HG02938 (cell line): ENCODE data around the gene RNF150.
"Not testable (repeated sequence)": the region's sequence is repeated elsewhere in the genome, so short reads cannot be mapped to it uniquely, and the experiment has no call there.

Experiments used
- ATAC-seq: cut with Tn5 transposase; IDR thresholded peaks from one replicate; pipeline ENCODE4 v1.9.1; 2021; ENCODE audit warnings: mild to moderate bottlenecking, moderate library complexity; ENCODE audit not compliant: unreplicated experiment

RNF150 gene

DNA sequence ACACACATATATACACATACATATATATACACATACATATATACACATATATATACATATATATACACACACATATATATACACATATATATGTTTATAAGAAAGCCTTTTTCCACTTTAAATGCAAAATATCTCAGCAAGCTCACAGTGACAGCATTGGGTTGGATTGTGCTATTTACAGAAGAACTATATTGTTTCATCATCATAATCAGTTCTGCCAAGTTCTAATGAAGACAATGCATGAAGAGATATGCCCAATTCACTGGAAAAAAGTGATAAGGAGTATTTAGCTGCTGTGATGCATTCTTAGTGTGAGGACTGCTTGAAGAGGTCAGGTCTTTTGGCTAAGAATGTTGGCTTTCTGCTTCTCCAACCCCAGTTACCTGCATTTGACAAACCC, 54.4 kb downstream of the RNF150 start:
- no peak for ATAC-seq

DNA sequence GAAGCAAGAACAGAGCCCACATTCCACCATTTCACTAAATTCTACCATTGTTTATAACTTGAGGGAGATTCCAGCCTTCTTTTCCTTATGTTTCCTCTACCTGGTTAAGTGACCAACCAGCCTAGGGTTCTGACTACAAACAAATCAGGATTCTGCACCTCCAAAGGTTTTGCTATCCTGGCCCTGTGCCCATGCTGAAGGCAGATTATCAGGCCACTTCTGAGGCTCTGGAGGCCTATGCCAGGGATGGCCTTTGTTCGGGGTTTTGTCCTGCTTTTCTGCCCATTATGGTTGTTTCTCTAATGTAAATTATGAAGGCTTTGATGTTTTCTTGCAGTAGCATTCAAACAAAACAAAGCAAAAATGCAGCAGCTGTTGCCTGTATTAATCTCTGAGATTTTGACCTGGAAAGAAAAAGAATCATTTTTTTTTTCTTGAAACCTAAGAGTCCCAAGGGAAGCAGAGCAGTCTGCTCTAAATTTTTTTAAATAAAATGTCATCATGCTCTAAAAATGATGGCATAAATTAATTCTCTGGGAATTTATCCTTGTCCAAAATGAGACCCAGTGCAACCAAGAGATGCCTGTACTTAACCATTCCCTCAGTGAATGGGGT, 55.6 kb downstream of the RNF150 start:
- ATAC-seq = no peak

DNA sequence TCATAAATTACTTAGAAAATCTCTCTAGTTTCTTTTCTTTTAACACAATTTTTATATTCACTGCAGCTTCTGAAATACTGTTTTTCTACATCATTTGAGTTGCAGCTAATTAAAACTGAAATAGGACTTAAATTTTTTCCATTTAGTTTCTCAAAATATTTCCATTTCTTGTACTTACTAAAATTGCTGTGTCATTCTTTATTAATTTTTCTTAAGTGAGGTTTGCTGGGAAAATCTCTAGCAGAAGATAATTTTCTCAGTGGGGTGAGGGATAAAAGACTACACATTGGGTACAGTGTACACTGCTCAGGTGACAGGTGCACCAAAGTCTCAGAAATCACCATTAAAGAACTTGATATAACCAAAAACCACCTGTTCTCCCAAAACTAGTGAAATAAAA, 57.7 kb downstream of the RNF150 start:
- ATAC-seq = no peak

DNA sequence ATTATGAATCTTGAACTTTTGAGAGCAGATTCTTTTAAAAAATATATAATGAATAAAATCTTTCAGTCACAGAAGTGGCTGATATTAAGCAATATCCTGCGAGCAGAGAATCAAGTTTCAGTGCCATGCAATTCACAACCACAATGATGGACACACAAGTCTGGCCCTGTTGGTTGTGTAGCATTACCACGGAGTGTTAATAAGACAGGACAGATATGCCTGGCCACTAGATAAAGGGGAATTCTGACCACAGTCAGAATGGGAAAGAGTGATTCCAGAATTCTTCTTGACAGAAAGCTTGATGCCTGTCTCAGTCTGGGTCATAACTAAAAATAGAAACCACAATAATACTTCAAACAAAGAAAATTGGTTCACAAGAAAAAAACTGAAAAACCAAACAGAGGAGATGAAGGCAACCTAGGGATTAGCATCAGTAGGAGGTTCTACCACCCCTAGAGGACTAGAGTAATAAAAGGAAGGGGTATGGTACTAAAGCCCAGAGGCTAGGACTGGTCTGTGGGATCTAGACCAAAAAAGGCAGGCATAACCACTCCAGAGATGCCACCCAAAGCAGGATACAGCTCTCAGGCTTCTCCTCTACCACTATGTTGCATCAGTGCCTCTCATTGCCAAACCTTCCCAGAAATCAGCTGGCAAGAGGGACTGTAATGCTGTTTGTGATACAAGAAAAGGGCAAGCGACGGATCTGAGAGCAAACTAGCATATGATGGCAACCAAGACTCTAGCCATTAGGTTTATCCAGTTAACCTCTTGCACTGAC, 59.0 kb downstream of the RNF150 start:
- no peak for ATAC-seq

DNA sequence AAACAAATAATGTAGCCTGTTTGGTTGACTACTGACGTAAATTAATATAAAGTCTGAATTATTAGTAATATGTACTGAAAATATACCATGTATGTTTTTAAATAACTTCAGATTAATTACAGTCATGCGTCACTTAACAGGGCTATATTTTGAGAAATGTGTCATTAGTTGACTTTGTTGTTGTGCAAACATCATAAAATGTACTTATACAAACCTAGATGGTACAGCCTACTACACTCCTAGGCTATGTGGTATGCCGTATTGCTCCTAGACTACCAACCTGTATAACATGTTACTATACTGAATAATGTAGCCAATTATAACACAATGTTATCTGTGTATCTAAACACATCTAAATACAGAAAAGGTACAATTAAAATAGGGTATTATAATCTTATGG, 66.6 kb downstream of the RNF150 start:
- ATAC-seq = no peak

DNA sequence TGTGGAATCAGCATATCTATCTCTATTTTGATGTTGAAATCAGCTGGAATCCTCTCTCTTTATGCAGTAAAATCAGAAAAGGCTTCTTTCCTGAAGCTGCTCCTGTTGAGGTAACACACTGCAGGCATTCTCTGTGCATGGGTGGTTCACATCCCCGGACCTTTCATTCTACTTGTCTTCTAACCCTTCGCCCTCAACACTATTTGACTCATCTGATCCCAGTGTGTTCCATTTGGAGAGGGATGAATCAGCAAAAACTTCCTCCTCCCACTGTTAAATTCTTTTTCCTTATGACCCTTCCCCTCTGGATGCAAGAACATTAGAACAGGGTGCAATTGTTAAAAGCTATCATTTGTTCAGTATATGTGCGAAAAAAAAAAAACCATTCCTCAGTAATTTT, 67.4 kb downstream of the RNF150 start:
- no peak for ATAC-seq

DNA sequence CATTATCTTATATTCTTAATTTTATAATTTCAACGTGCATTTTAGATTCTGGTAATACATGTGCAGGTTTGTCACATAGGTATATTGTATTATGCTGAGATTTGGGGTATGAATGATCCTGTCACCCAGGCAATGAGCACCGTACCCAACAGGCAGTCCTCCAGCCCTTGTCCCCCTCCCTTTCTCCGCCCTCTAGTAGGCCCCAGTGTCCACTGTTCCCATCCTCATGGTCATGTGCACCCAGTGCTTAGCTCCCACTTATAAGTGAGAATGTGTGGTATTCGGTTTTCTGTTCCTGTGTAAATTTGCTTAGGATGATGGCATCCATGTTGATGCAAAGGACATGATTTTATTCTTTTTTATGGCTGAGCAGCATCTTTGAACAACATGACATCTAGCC, 70.6 kb downstream of the RNF150 start:
- no peak for ATAC-seq

DNA sequence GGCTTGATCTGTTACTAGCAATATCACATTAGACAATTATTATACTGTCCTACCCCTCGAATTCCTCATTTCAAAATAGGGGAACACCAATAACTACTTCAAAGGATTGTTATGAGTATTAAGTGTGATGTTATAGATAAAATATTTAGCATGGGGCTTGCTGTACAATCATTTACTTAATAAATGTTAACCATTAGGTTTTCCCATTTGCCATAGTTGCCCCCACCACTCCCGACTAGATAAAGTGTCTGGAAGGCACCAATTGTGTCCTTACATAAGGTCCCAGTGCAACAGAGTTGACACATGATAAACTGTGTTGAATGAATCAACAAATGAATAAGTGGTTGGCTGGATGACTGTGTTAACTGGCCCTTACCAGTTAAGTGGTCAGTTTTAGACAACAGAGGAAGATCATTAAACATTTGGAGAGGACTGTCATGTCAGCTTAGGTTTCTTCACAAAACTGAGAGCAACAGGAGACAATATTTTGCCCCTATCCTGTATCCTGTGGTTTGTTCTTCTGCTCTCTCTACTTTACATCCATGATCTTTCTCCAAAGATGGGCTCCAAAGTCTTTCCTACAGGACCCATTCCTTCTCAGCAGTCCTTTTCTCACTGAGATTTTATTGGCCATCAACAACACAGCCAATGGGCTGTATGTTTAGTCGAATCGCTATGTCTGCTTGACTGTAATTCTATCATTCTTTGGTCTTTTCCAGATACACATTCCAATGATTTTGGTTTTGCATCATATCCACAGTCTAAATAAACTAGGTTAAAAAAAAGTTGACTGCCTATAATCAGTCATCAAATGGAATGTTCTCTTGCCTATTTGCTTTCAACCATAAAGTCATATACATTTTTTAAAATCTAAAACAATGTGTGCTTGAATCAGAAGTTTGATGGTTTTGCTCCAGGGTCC, 74.4 kb downstream of the RNF150 start:
- no peak for ATAC-seq

DNA sequence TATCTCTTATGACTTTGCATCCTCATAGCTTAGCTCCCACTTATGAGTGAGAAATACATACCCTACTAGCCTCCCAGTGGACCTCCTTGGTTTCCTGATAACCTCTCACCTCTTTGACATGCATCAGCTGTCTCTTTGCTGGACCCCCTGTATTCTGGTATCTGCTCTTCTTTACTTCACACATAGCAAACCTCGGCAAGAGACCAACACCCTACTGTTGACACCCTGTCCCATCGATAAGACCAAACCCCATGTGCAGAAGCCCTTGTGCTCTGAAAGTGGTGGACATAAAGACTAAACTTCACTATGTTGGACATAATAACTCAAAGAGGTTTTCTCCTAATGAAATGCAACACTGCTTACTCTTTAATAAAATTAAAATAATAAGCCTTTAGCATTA, 75.7 kb downstream of the RNF150 start:
- no peak for ATAC-seq

DNA sequence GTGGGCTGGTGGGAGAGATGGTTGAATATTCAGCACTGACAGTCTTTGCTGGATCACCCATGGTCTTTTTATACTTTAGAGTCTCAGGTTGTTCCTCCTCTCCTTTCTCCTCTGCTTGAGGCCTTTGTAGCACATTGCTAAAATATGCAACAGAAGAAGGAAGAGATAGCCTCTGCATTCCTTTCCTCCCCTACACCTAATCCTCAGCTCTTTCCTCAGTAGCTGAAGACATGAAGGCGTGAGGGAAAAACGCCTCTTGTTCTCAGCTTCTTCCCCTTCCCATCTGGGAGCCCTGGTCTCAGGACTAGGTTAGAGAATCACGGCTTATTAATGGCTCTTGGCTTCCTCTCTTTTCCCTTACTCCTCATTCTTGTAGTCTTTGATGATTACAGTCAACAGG, 76.8 kb downstream of the RNF150 start:
- no peak for ATAC-seq

DNA sequence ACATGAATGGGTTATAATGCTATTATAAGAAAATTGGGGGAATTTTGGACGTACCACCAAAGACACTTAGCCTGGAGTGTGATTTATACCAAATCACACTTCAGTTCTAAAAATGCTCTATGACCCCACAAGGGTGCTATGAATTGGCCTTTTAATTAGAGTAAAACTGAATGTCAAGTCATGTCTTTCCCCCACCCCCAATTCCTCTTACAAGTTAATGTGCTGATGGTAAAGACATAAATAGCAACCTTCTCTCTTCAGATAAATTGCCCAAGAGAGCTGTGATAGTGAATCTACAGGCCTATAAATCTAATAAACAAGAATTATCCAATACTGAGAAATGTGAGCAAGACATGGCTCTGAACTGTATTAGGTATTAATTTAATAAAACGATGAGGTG, 78.8 kb downstream of the RNF150 start:
- no peak for ATAC-seq

DNA sequence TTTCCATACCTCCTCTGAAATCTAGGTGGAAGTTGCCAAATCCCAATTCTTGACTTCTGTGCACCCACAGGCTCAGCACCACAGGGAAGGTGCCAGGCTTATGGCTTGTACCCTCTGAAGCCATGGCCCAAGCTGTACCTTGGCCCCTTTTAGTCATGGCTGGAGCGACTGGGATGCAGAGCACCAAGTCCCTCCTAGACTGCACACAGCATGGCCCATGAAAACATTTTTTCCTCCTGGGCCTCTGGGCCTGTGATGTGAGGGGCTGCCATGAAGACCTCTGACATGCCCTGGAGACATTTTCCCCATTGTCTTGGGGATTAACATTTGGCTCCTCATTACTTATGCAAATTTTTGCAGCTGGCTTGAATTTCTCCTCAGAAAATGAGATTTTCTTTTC, 82.3 kb downstream of the RNF150 start:
- ATAC-seq = not testable (repeated sequence)

DNA sequence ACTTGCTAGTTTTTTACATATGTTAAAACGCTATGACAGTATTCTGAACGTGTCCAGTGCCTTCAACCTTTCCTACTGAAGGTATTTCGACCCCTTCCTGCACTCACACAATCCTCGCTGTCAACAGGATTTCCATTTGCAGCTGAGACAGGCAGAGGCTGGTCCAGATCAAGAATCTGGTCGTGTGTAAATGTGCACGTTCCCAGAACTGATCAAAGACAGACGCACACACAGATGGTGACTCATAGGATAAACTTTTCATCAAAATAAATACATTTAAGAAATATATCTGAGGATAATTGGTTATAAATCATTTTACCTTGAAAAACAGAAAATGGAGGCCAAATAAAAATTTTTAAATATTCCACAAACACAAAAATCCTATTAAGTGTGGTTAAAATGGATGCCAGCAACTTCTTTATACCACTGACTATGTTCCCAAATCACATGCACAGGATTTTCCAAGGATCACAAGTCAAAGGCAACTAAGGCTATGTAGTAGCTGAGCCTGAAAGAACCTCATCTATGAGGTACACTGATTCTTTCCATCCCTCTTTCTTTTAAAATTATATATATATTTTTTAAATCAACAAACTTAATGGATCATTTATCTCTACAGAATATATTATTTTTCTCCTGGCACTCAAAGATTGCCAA, 85.9 kb downstream of the RNF150 start:
- ATAC-seq = no peak

DNA sequence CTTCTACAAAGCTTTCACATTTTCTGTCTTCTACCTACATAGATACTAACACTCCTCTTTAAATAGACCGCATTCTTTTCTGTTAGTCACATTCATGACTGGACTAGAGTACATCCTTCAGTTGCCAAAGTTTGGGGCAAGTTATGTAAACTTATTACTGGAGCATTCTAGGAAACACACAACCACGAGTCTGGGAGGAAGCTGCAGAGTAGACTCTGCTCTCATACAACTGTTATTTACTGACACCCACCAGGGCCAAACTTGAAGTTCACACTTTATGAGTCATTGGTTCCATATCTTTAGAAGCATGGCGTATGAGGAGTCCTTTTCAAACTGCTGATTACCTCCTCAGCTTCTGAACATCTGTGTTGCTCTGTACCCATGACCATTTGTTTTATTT, 87.0 kb downstream of the RNF150 start:
- no peak for ATAC-seq

DNA sequence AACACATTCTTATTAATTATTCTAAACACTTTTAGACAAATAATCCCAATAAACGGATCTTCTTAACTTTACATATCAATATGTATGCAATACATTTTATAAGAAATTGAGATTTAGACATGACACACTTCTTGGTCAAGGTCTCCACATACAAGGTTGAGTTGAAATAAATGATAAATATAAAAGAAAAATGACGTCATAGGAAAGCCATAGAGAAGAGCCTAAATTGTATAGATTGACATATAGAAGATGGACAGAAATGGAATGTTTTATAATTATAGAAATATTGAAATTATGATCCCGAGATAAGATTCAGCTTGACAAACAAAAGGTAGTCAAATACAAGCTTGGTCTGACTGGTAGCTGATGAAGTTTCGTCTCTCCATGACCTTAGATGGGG, 87.4 kb downstream of the RNF150 start:
- no peak for ATAC-seq

DNA sequence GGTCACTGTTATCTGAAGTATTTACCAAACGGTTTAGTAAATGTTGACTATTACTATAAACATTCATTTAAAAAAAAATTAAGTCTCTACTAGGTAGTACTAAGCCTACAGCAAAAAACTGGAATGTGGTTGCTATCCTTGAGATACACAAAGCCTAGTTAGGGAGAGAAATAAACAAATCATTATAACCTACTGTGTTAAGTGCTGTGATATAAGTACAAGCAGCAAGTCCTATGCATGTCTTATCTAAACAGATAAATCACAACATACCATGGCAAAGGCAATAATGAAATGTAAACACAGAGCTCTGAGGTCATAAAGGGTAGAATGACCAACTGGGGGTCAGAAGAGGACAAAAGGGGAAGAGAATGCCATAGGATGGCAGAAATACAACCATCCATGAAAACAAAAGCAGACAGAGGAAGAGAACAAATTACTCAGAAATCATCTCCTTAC, 92.2 kb downstream of the RNF150 start:
- no peak for ATAC-seq

DNA sequence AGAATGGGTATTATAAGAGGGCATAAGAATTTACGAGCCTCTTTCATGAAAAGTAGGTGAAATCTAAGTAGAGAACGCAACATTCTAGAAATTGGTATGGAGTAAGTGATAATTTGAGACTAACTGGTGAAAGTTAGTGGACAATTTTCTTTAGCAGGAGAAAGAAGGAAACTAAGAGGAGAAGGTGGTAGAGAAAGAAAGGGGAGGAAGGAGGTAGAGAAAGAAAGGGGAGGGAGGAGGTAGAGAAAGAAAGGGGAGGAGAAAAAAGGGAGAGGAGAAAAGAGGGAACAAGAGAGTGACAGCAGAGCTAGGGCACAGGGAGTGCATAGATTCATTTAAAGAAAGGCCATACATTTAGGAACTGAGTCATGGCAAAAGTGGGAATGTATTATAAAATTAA, 94.1 kb downstream of the RNF150 start:
- no peak for ATAC-seq

DNA sequence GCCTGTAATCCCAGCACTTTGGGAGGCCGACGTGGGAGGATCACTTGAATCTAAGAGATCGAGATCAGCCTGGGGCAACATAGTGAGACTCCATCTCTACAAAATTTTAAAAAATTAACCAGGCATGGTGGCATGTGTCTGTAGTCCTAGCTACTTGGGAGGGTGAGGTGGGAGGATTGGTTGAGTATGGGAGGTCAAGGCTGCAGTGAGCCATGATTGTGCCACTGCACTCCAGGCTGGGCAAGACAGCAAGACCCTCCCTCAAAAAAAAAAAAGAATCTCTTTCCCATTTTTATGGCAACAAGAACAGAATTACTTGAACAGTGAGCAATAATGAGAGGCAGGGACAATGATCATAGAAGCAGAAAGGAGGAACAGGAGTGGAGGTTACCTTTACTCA, 94.8 kb downstream of the RNF150 start:
- ATAC-seq = no peak

DNA sequence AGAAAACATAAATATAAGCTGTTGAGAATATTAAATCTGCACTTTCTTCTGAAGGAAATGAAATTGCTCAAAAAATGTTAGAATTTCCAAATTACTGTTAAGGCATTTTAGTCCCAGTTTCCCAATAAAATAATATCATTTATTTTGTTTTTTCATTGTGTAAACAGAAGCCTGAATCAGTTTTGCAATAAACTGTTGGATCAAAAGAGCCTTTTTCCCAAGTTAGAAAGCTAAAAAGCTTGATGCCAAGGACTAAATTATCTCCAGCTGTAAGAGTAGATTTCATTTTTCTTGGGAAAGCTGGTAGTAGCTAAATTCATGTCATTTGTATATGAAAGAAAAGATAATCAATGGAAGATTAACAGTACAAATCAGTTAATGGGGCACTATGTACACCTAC, 95.8 kb downstream of the RNF150 start:
- no peak for ATAC-seq

DNA sequence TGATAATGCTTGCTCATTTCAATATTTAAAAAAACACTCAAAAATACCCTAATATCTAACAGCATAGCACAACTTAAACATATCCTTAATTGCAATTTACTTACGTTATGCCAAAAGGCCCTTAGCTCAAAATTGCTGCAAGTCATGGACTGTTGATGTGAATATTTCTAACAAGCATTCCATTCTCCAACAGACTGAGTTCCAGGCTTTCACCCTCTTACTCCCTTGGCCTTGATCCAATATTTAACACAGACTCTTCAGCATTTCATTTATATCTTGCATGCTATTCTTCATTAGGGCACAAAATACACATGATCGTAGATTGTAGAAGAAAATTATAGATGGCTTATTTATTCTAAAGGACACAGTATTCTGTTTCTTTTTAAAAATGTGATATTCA, 96.5 kb downstream of the RNF150 start:
- ATAC-seq = no peak

DNA sequence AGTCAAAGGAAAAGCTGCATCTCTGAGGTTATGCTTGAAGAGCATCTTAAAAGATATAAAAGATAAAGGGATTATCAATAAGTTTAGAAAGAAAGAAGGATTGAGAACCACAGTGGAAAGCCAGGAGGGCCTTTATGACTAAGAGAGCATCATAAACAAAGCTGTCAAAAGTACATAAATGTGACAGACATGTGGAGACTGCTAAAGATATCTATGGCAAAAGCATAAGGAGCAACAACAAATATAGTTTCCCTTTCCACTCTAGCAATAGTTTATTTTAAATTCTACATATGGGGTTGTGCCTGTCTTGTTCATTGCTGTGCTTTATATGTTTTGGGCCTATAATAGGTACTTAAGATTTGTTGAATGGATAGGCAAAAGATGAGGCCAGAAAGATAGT, 97.3 kb downstream of the RNF150 start:
- no peak for ATAC-seq
